GM10266 (cell line): Measurements from ENCODE around the gene CDH13.

Source experiments
- DNase-seq: peaks from one replicate; pipeline ENCODE4 v3.0.0; 2012; ENCODE audit errors: extremely low spot score
- TF ChIP-seq, protein P1 (sequence below): IDR thresholded peaks from 2 replicates; pipeline ENCODE4 v1.5.1; 2012; ENCODE audit warnings: mild to moderate bottlenecking, low read depth; ENCODE audit not compliant: control insufficient read depth, insufficient read depth; ENCODE audit errors: missing control alignments

CDH13 gene

DNA sequence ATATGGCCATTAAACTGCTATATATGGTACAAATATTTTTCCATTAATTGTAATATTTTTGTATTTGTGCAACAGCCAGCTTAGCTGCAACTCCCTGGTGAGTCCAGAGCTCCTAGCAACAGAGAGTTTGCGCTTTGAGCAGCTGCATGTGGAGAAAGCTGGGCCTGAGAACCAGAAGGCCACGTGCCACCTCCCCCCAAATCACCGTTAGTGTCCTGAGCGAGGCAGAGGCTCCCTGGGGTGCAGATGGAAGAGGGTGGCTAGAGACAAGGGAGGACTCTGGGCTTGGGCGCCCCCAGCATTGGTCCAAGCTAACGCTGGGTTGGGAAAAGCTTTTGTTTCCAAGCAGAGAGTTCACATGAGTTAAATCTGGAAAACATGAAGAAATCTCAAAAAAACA, 1222.7 kb downstream of the CDH13 start:
- TF ChIP-seq, protein P1, sequence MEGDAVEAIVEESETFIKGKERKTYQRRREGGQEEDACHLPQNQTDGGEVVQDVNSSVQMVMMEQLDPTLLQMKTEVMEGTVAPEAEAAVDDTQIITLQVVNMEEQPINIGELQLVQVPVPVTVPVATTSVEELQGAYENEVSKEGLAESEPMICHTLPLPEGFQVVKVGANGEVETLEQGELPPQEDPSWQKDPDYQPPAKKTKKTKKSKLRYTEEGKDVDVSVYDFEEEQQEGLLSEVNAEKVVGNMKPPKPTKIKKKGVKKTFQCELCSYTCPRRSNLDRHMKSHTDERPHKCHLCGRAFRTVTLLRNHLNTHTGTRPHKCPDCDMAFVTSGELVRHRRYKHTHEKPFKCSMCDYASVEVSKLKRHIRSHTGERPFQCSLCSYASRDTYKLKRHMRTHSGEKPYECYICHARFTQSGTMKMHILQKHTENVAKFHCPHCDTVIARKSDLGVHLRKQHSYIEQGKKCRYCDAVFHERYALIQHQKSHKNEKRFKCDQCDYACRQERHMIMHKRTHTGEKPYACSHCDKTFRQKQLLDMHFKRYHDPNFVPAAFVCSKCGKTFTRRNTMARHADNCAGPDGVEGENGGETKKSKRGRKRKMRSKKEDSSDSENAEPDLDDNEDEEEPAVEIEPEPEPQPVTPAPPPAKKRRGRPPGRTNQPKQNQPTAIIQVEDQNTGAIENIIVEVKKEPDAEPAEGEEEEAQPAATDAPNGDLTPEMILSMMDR, result no peak
- DNase-seq, result no peak
